HEK293T (cell line): Measurements from ENCODE around the gene SLC8A1.

Experiments used
- CTCF ChIA-PET: fragments of 350-600 bp; formaldehyde crosslinking; extraction: SDS; loops from one replicate; lab custom pipeline; 2021; ENCODE audit warnings: antibody characterized with exemption, inconsistent platforms; lab: Yijun Ruan, JAX
- POLR2A ChIA-PET: fragments of 350-600 bp; formaldehyde crosslinking; extraction: SDS; loops from one replicate; lab custom pipeline; 2020; ENCODE audit warnings: antibody characterized with exemption, inconsistent platforms; lab: Yijun Ruan, JAX
- DNase-seq: peaks from one replicate; pipeline ENCODE4 v3.0.0; 2012; ENCODE audit warnings: mixed read lengths; ENCODE audit errors: extremely low spot score
- ARNT ChIP-seq: fragments of 450-650 bp; IDR thresholded peaks from 2 replicates; pipeline ENCODE4 v1.6.1; 2017; ENCODE audit warnings: mild to moderate bottlenecking
- BHLHE40 ChIP-seq: fragments of 450-650 bp; IDR thresholded peaks from 2 replicates; pipeline ENCODE4 v1.6.1; 2016; ENCODE audit warnings: mild to moderate bottlenecking, moderate library complexity, borderline replicate concordance
- CTBP1 ChIP-seq: fragments of 450-650 bp; IDR thresholded peaks from 2 replicates; pipeline ENCODE4 v1.6.1; 2016; ENCODE audit warnings: borderline replicate concordance
- ELF4 ChIP-seq: fragments of 450-650 bp; IDR thresholded peaks from 2 replicates; pipeline ENCODE4 v1.6.1; 2017; ENCODE audit warnings: antibody characterized with exemption
- FOXA1 ChIP-seq: fragments of 450-650 bp; IDR thresholded peaks from 2 replicates; pipeline ENCODE4 v1.6.1; 2016; ENCODE audit warnings: mild to moderate bottlenecking
- FOXK2 ChIP-seq: fragments of 450-650 bp; IDR thresholded peaks from 2 replicates; pipeline ENCODE4 v1.6.1; 2016; ENCODE audit warnings: mild to moderate bottlenecking
- FOXM1 ChIP-seq: fragments of 450-650 bp; IDR thresholded peaks from 2 replicates; pipeline ENCODE4 v1.6.1; 2017; ENCODE audit warnings: mild to moderate bottlenecking, borderline replicate concordance
- HDGF ChIP-seq: fragments of 450-650 bp; IDR thresholded peaks from 2 replicates; pipeline ENCODE4 v1.6.1; 2017; ENCODE audit warnings: antibody characterized with exemption, borderline replicate concordance
- L3MBTL2 ChIP-seq: fragments of 450-650 bp; conservative IDR thresholded peaks from 2 replicates; pipeline ENCODE4 v1.6.1; 2016; ENCODE audit warnings: mild to moderate bottlenecking
- LEF1 ChIP-seq: fragments of 450-650 bp; IDR thresholded peaks from 2 replicates; pipeline ENCODE4 v1.6.1; 2017; ENCODE audit warnings: mild to moderate bottlenecking, borderline replicate concordance
- NFRKB ChIP-seq: fragments of 450-650 bp; IDR thresholded peaks from 2 replicates; pipeline ENCODE4 v1.6.1; 2016; ENCODE audit warnings: mild to moderate bottlenecking, moderate library complexity
- SP1 ChIP-seq: fragments of 450-650 bp; IDR thresholded peaks from 2 replicates; pipeline ENCODE4 v1.6.1; 2017
- SUZ12 ChIP-seq: fragments of 450-650 bp; IDR thresholded peaks from 2 replicates; pipeline ENCODE4 v1.6.1; 2016; ENCODE audit warnings: mild to moderate bottlenecking
- TARDBP ChIP-seq: fragments of 450-650 bp; IDR thresholded peaks from 2 replicates; pipeline ENCODE4 v1.6.1; 2016
- ZNF384 ChIP-seq: fragments of 450-650 bp; IDR thresholded peaks from 2 replicates; pipeline ENCODE4 v1.6.1; 2016
- TF ChIP-seq, protein P1 (sequence below): fragments of 450-650 bp; IDR thresholded peaks from 2 replicates; pipeline ENCODE4 v1.6.1; 2016

SLC8A1 gene

DNA sequence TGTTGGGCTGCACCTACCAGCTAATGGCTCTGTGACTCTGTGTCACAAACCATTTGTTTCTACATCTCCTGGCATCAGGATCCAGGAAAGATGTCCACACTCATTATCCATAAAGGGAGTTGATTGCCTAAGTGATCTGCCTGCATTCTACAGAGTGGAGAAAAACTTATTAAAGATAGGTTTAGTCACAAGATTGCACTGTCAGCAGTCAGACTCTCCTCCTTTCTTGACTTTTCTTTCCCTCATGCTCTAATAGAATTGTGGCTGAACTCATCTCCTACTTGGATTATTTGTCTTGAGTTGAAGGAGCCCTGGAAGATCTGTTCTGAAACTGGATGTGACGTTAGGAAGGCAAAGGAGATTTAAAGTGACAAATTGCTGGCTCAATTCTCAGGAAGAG is 152.7 kb downstream of the SLC8A1 start:
- ChIA-PET POLR2A (no interaction called here), CTCF (no interaction called here)
- DNase-seq: no peak
- TF ChIP-seq ZNF384 (no peak), NFRKB (no peak), SUZ12 (no peak)
- TF ChIP-seq, protein P1, sequence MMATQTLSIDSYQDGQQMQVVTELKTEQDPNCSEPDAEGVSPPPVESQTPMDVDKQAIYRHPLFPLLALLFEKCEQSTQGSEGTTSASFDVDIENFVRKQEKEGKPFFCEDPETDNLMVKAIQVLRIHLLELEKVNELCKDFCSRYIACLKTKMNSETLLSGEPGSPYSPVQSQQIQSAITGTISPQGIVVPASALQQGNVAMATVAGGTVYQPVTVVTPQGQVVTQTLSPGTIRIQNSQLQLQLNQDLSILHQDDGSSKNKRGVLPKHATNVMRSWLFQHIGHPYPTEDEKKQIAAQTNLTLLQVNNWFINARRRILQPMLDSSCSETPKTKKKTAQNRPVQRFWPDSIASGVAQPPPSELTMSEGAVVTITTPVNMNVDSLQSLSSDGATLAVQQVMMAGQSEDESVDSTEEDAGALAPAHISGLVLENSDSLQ: no peak

DNA sequence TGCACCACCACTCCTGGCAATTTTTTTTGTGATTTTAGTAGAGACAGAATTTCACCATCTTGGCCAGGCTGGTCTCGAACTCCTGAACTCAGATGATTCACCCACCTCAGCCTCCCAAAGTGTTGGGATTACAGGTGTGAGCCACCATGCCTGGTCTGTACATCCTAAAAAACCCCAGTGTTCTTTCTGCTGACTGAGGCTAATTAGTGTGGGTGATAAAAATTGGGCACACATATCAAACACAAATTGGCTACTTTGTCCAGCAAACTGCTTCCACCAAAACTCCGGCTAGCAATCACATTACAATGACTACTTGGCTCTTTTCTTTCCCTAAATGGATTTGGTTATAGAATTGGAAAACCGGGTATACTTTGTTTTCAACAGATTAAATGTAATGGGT is 153.9 kb downstream of the SLC8A1 start:
- TF ChIP-seq ARNT: no peak
- TF ChIP-seq TARDBP: no peak
- TF ChIP-seq, protein P1: no peak
- no peak for TF ChIP-seq CTBP1
- TF ChIP-seq NFRKB: no peak
- no peak for TF ChIP-seq HDGF
- no peak for TF ChIP-seq ELF4
- no peak for TF ChIP-seq BHLHE40
- no peak for DNase-seq
- CTCF ChIA-PET: no interaction called here
- POLR2A ChIA-PET: no interaction called here

DNA sequence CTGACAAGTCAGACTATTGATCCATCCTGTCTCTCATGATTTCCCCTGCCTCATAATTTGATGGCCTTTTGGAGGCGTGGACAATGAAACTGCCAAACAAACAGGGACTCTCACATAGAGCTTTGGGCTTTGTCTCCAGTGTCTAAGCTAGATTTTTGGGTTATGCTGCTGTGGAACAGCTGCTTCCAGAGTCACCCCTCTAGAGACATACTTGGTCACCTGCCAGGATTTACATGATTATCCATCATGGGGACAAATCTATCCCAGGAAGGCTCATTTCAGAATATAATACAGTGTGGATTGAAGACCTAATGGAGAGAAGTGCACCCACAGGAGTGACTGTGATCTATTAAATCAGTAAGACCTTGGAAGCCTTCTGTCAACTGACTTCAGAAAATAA is 159.6 kb downstream of the SLC8A1 start:
- TF ChIP-seq BHLHE40: no peak
- no peak for TF ChIP-seq TARDBP
- no peak for TF ChIP-seq SUZ12
- TF ChIP-seq ZNF384: no peak
- no peak for TF ChIP-seq HDGF
- no peak for TF ChIP-seq FOXM1
- no peak for TF ChIP-seq ARNT
- TF ChIP-seq NFRKB: no peak
- no peak for TF ChIP-seq LEF1
- no peak for TF ChIP-seq ELF4
- TF ChIP-seq, protein P1: no peak
- TF ChIP-seq FOXA1: no peak
- TF ChIP-seq L3MBTL2: no peak
- no peak for TF ChIP-seq SP1
- TF ChIP-seq FOXK2: no peak
- TF ChIP-seq CTBP1: no peak
- CTCF ChIA-PET: no interaction called here
- POLR2A ChIA-PET: no interaction called here
- no peak for DNase-seq

DNA sequence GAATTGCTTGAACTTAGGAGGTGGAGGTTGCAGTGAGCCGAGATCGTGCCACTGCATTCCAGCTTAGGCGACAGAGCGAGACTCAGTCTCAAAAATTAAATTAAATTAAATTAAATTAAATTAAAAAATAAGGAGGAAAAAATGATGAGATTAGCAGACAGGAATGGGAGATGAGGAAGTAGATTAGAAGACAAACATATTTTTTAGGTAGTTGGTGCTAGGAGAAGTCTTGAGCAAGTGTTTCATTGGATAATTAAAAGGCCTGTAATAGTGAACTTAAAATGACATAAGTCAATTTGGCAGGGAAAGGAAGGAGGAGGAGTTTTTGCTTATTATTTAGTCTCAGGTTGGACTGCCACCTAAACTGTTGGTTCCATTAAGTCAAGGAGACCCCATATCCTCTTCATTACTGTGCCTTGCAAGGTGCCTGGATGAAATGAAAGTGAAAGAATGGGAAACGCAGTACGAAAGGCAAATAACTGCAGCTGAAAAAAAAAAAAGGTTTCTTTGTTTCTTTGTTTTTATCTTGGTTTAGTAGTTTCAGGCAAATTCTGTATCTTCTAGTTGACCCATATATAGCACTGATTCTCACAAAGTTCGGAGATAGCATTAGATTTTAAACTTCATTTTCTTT is 162.0 kb downstream of the SLC8A1 start:
- ChIA-PET CTCF (no interaction called here), POLR2A (no interaction called here)
- TF ChIP-seq HDGF (no peak), L3MBTL2 (no peak), FOXM1 (no peak), BHLHE40 (no peak), NFRKB (no peak), SP1 (no peak), ZNF384 (no peak), ELF4 (no peak), FOXK2 (no peak), TARDBP (no peak), ARNT (no peak), SUZ12 (no peak), CTBP1 (no peak)
- TF ChIP-seq, protein P1: no peak
- no peak for DNase-seq

DNA sequence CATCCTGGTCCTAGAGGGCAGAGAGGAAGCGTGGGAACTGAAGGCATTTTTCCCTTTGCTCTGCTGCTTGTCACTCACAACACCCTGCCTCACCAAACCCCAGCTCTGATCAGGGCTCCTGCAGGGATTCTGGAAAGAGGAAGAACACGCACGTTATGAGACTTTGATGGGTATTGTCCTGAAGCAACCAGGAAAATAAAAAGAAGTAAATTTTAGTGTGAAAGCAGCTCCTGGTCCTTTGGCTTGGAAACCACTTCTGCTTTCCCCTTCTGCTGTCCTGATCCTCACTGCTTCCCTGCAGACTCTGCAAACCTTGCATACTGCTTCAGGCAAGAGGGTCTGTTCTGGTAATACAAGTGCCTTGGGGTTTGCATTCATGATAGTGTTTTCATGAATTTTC is 164.1 kb downstream of the SLC8A1 start:
- CTCF ChIA-PET: no interaction called here
- DNase-seq: no peak
- no peak for TF ChIP-seq TARDBP
- TF ChIP-seq, protein P1: no peak
- no peak for TF ChIP-seq NFRKB
- no peak for TF ChIP-seq L3MBTL2
- TF ChIP-seq LEF1: no peak
- no peak for TF ChIP-seq HDGF
- TF ChIP-seq ZNF384: no peak
- TF ChIP-seq ELF4: no peak
- TF ChIP-seq SUZ12: no peak
- no peak for TF ChIP-seq FOXA1
- TF ChIP-seq BHLHE40: no peak
- no peak for TF ChIP-seq CTBP1
- no peak for TF ChIP-seq FOXK2
- TF ChIP-seq FOXM1: no peak
- TF ChIP-seq ARNT: no peak
- TF ChIP-seq SP1: no peak
- POLR2A ChIA-PET: no interaction called here

DNA sequence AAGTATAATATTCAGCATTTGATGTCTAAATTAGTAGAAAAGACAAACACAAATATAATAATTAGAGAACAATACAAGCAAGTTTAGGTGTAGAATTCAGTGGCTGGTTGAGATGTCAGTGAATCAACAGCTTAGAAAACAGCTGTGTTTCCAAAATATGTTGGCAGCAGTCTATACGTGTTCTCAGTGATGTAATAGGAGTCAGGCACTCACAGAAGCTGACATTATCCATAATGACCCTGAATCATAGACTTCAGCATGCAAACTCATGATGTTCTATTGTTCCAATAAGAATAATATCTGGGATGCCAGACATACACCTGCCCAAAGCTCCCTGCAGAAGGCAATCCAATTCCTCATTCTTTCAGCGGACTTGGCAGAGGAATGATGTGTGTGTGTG is 164.7 kb downstream of the SLC8A1 start:
- no peak for DNase-seq
- ChIA-PET POLR2A (no interaction called here), CTCF (no interaction called here)
- TF ChIP-seq FOXK2 (no peak), SP1 (no peak), L3MBTL2 (no peak), ARNT (no peak), ZNF384 (no peak), ELF4 (no peak), HDGF (no peak), CTBP1 (no peak), BHLHE40 (no peak), TARDBP (no peak), SUZ12 (no peak), FOXM1 (no peak), NFRKB (no peak), LEF1 (no peak), FOXA1 (no peak)
- TF ChIP-seq, protein P1: no peak
